ENCODE data around the gene PROM1. TPM values are rescaled to one million over a fixed set of nuclear protein-coding genes. Genes with fewer than 3 reads are reported as not detected.

The PROM1 gene
- total RNA-seq, 2 donors from 2014 or later: 5.2 to 8.1 TPM

GRCh38 chr4:15951781-15952180 is 132.0 kb downstream of the PROM1 start:
- no peaks in the 10 kb centered on the region for H3K36me3 ChIP-seq
- no peaks in the 10 kb centered on the region for H3K9me3 ChIP-seq
- H3K4me3 ChIP-seq: no peak overlapping the region
- TF ChIP-seq CTCF (IDR thresholded peaks at IDR 0.05): no peak
- H3K27ac ChIP-seq: no peak overlapping the region
- no peak for DNase-seq (ENCODE audit: low spot score)
- no peaks in the 10 kb centered on the region for H3K4me1 ChIP-seq
- no peaks in the 10 kb centered on the region for H3K27me3 ChIP-seq

GRCh38 chr4:15948826-15949225 is 135.0 kb downstream of the PROM1 start:
- no peak for TF ChIP-seq CTCF (IDR thresholded peaks at IDR 0.05)
- Histone ChIP-seq H3K9me3 (no peaks in the 10 kb centered on the region), H3K27ac (no peak overlapping the region), H3K4me1 (no peaks in the 10 kb centered on the region), H3K27me3 (no peaks in the 10 kb centered on the region), H3K36me3 (no peaks in the 10 kb centered on the region), H3K4me3 (no peak overlapping the region)
- no peak for DNase-seq (ENCODE audit: low spot score)

- H3K36me3 ChIP-seq: no peaks in the 10 kb centered on the region
- no peak for DNase-seq (ENCODE audit: low spot score)
Observed at GRCh38 chr4:15947684-15948083, 136.1 kb downstream of the PROM1 start.

GRCh38 chr4:15945516-15945915 is 138.3 kb downstream of the PROM1 start:
- Histone ChIP-seq H3K4me3 (no peak overlapping the region), H3K4me1 (no peaks in the 10 kb centered on the region), H3K27ac (no peak overlapping the region), H3K9me3 (no peaks in the 10 kb centered on the region), H3K27me3 (no peaks in the 10 kb centered on the region), H3K36me3 (no peaks in the 10 kb centered on the region)
- DNase-seq (ENCODE audit: low spot score): no peak
- TF ChIP-seq CTCF (IDR thresholded peaks at IDR 0.05): no peak

More at GRCh38 chr4:15947684-15948083, 136.1 kb downstream of the PROM1 start:
- no peak for TF ChIP-seq CTCF (IDR thresholded peaks at IDR 0.05)
- no peaks in the 10 kb centered on the region for H3K9me3 ChIP-seq
- H3K4me1 ChIP-seq: no peaks in the 10 kb centered on the region
- H3K27me3 ChIP-seq: no peaks in the 10 kb centered on the region
- no peak overlapping the region for H3K4me3 ChIP-seq
- H3K27ac ChIP-seq: no peak overlapping the region

- TF ChIP-seq CTCF (IDR thresholded peaks at IDR 0.05): no peak
Observed at GRCh38 chr4:15944895-15945294, 138.9 kb downstream of the PROM1 start.

GRCh38 chr4:15942283-15942682 is 141.5 kb downstream of the PROM1 start:
- no peak for DNase-seq (ENCODE audit: low spot score)
- no peak overlapping the region for H3K4me3 ChIP-seq

More at GRCh38 chr4:15944895-15945294, 138.9 kb downstream of the PROM1 start:
- Histone ChIP-seq H3K27ac (no peak overlapping the region), H3K4me3 (no peak overlapping the region), H3K27me3 (no peaks in the 10 kb centered on the region), H3K36me3 (no peaks in the 10 kb centered on the region), H3K4me1 (no peaks in the 10 kb centered on the region), H3K9me3 (no peaks in the 10 kb centered on the region)
- DNase-seq (ENCODE audit: low spot score): no peak

More at GRCh38 chr4:15942283-15942682, 141.5 kb downstream of the PROM1 start:
- no peaks in the 10 kb centered on the region for H3K27me3 ChIP-seq
- no peaks in the 10 kb centered on the region for H3K4me1 ChIP-seq
- no peak for TF ChIP-seq CTCF (IDR thresholded peaks at IDR 0.05)
- H3K27ac ChIP-seq: no peak overlapping the region
- H3K9me3 ChIP-seq: no peaks in the 10 kb centered on the region
- no peaks in the 10 kb centered on the region for H3K36me3 ChIP-seq
